HCT116 (cell line): ENCODE results near the gene TULP3. TPM values are rescaled to one million over a fixed set of nuclear protein-coding genes. Genes with fewer than 3 reads are reported as not detected.

ENCODE experiments used
- ATAC-seq: fragments of 200-7000 bp; cut with Tn5 transposase; 2 replicates; pipeline ENCODE4 v1.9.1; 2020; ENCODE audit warnings: mild to moderate bottlenecking, moderate library complexity
- BruUV-seq: library from RNA; stranded (reverse); fragments of 400-500 nt; replicated peaks from 2 replicates; lab custom pipeline; 2021; lab: Mats Ljungman, UMichigan
- CTCF ChIA-PET: fragments of 300-600 bp; sonication (Branson Sonifier 250); formaldehyde crosslinking; loops from one replicate; lab custom pipeline; 2021; ENCODE audit warnings: antibody characterized with exemption; lab: Charles Lee
- POLR2A ChIA-PET: fragments of 300-600, 350-600 bp; sonication (Branson Sonifier 250); formaldehyde crosslinking; loops from one replicate; lab custom pipeline; 2021; ENCODE audit warnings: antibody characterized with exemption; lab: Charles Lee
- RAD21 ChIA-PET, 2 experiments: fragments of 300-600 bp; sonication (Branson Sonifier 250); formaldehyde crosslinking; loops; one replicate each; lab custom pipeline; 2023; ENCODE audit warnings: low total read pairs in 2 of 2; ENCODE audit not compliant: uncharacterized antibody in 2 of 2, unreplicated experiment in 2 of 2, low non-redundant PET in 1 of 2; lab: Charles Lee
- DNase-seq: peaks from one replicate; pipeline ENCODE4 v3.0.0-alpha.2; 2010; ENCODE audit warnings: low read depth, low spot score
- H2AFZ ChIP-seq: fragments of 200-600 bp; shearing (Covaris generic), sonication (generic); 2 replicates; pipeline ENCODE4 v1.6.1; 2017; ENCODE audit warnings: low read depth, mixed run types, mixed read lengths, antibody characterized with exemption, low read length; ENCODE audit not compliant: poor library complexity, severe bottlenecking
- H3K27ac ChIP-seq: 2 replicates; pipeline ENCODE4 v1.5.1; 2012; ENCODE audit warnings: low read depth, low read length
- H3K27me3 ChIP-seq: fragments of 200-600 bp; sonication (generic); 2 replicates; pipeline ENCODE4 v1.6.1; 2016; ENCODE audit warnings: mixed run types, low read length, mixed read lengths; ENCODE audit not compliant: insufficient read depth
- H3K36me3 ChIP-seq, 2 experiments: fragments of 200-500 bp in 1 of 2; fragments of 200-600 bp in 1 of 2; sonication (Bioruptor generic) in 1 of 2; sonication (generic) in 1 of 2; 2 replicates each; pipeline versions ENCODE4 v1.5.1 to v1.6.1; 2014 to 2016; ENCODE audit warnings: low read length in 2 of 2, inconsistent platforms in 1 of 2, mixed read lengths in 1 of 2, mixed run types in 1 of 2; ENCODE audit not compliant: insufficient read depth in 2 of 2, control insufficient read depth in 1 of 2
- H3K4me1 ChIP-seq, 2 experiments: fragments of 200-600 bp in 1 of 2; sonication (generic) in 1 of 2; 2 replicates each; pipeline versions ENCODE4 v1.5.1 to v1.6.1; 2012 to 2017; ENCODE audit warnings: low read length in 2 of 2, inconsistent platforms in 1 of 2, mild to moderate bottlenecking in 1 of 2, mixed read lengths in 1 of 2, mixed run types in 1 of 2, moderate library complexity in 1 of 2; ENCODE audit not compliant: insufficient read depth in 2 of 2, control insufficient read depth in 1 of 2
- H3K4me2 ChIP-seq: fragments of 200-600 bp; sonication (generic); 2 replicates; pipeline ENCODE4 v1.6.1; 2017; ENCODE audit warnings: mixed run types, low read length, mixed read lengths
- H3K4me3 ChIP-seq, 2 experiments: fragments of 200-600 bp in 1 of 2; sonication (generic) in 1 of 2; replicated peaks in 1 of 2; 2 replicates each; pipeline ENCODE4 v1.5.1; 2011 to 2016; ENCODE audit warnings: low read length in 2 of 2, control low read depth in 1 of 2, low read depth in 1 of 2, mild to moderate bottlenecking in 1 of 2, mixed read lengths in 1 of 2, mixed run types in 1 of 2
- H3K79me2 ChIP-seq: fragments of 200-600 bp; sonication (generic); 2 replicates; pipeline ENCODE4 v1.6.1; 2017; ENCODE audit warnings: mild to moderate bottlenecking, mixed run types, low read length, moderate library complexity, mixed read lengths; ENCODE audit not compliant: insufficient read depth
- H3K9ac ChIP-seq: fragments of 200-600 bp; sonication (generic); 2 replicates; pipeline ENCODE4 v1.6.1; 2016; ENCODE audit warnings: low read length, mixed read lengths
- H3K9me2 ChIP-seq: fragments of 200-600 bp; sonication (generic), shearing (Covaris generic); 2 replicates; pipeline ENCODE4 v1.6.1; 2017; ENCODE audit warnings: mixed run types, mild to moderate bottlenecking, moderate library complexity; ENCODE audit not compliant: insufficient read depth
- H3K9me3 ChIP-seq, 2 experiments: fragments of 200-500 bp in 1 of 2; fragments of 200-600 bp in 1 of 2; sonication (Bioruptor generic) in 1 of 2; sonication (generic) in 1 of 2; 2 replicates each; pipeline ENCODE4 v1.6.1; 2014 to 2017; ENCODE audit warnings: low read length in 2 of 2, mixed read lengths in 2 of 2, inconsistent platforms in 1 of 2, low read depth in 1 of 2, mild to moderate bottlenecking in 1 of 2, mixed run types in 1 of 2, moderate library complexity in 1 of 2; ENCODE audit not compliant: control insufficient read depth in 1 of 2, insufficient read depth in 1 of 2
- H4K20me1 ChIP-seq: fragments of 200-600 bp; sonication (generic), shearing (Covaris generic); 2 replicates; pipeline ENCODE4 v1.6.1; 2017; ENCODE audit warnings: mixed run types, mild to moderate bottlenecking, moderate library complexity; ENCODE audit not compliant: insufficient read depth
- CBX3 ChIP-seq: IDR thresholded peaks from 2 replicates; pipeline ENCODE4 v1.6.1; 2012; ENCODE audit warnings: low read depth
- CTCF ChIP-seq, 3 experiments: fragments of 200-600 bp in 1 of 3; sonication (generic) in 1 of 3; IDR thresholded peaks in 2 of 3; conservative IDR thresholded peaks in 1 of 3; 2 replicates each; pipeline ENCODE4 v1.5.1; 2012 to 2017; ENCODE audit warnings: low read depth in 2 of 3, low read length in 2 of 3, antibody characterized with exemption in 1 of 3, borderline replicate concordance in 1 of 3, control low read depth in 1 of 3, mild to moderate bottlenecking in 1 of 3, mixed read lengths in 1 of 3, mixed run types in 1 of 3, moderate library complexity in 1 of 3; ENCODE audit not compliant: insufficient read depth in 1 of 3
- EGR1 ChIP-seq: IDR thresholded peaks from 2 replicates; pipeline ENCODE4 v1.6.1; 2012; ENCODE audit warnings: low read depth
- ELF1 ChIP-seq: IDR thresholded peaks from 2 replicates; pipeline ENCODE4 v1.6.1; 2012; ENCODE audit warnings: low read depth, borderline replicate concordance
- EZH2 ChIP-seq: fragments of 200-600 bp; sonication (generic); IDR thresholded peaks from 2 replicates; pipeline ENCODE4 v1.6.1; 2017; ENCODE audit warnings: antibody characterized with exemption, mixed run types
- MAX ChIP-seq: IDR thresholded peaks from 2 replicates; pipeline ENCODE4 v1.6.1; 2012
- POLR2AphosphoS5 ChIP-seq: IDR thresholded peaks from 2 replicates; pipeline ENCODE4 v1.6.1; 2011; ENCODE audit warnings: mild to moderate bottlenecking, low read depth, low read length, moderate library complexity
- RAD21 ChIP-seq: IDR thresholded peaks from 2 replicates; pipeline ENCODE4 v1.6.1; 2012; ENCODE audit warnings: low read depth, mild to moderate bottlenecking
- SIN3A ChIP-seq: IDR thresholded peaks from 2 replicates; pipeline ENCODE4 v1.6.1; 2012; ENCODE audit warnings: low read depth
- SRF ChIP-seq: IDR thresholded peaks from 2 replicates; pipeline ENCODE4 v1.6.1; 2012; ENCODE audit warnings: low read depth
- TCF7L2 ChIP-seq: IDR thresholded peaks from 2 replicates; pipeline ENCODE4 v1.7.0; 2011; ENCODE audit warnings: borderline replicate concordance, inconsistent platforms; ENCODE audit not compliant: insufficient read depth, insufficient read length; ENCODE audit errors: extremely low read depth
- YY1 ChIP-seq: IDR thresholded peaks from 2 replicates; pipeline ENCODE4 v1.6.1; 2011; ENCODE audit warnings: low read length, low read depth, moderate library complexity, mild to moderate bottlenecking; ENCODE audit not compliant: insufficient replicate concordance; ENCODE audit errors: extremely low read depth
- ZBTB33 ChIP-seq: IDR thresholded peaks from 2 replicates; pipeline ENCODE4 v1.6.1; 2011; ENCODE audit warnings: mild to moderate bottlenecking, low read length, moderate library complexity; ENCODE audit not compliant: insufficient replicate concordance; ENCODE audit errors: extremely low read depth
- ZFX ChIP-seq: fragments of 450-650 bp; IDR thresholded peaks from 2 replicates; pipeline ENCODE4 v1.6.1; 2017
- ZNF274 ChIP-seq: fragments of 200-500 bp; sonication (Bioruptor generic); IDR thresholded peaks from 2 replicates; pipeline ENCODE4 v1.6.1; 2014; ENCODE audit warnings: mild to moderate bottlenecking, low read depth, low read length, inconsistent platforms
- intact Hi-C: fragments of 100-400 bp; cut with micrococcal nuclease; formaldehyde crosslinking; loops from 2 replicates; pipeline ENCODE4 v1.10.0; 2022
- total RNA-seq: library from RNA; stranded (reverse); gene quantifications from one replicate; pipeline ENCODE4 v1.2.1, GENCODE V29; 2021; ENCODE audit not compliant: unreplicated experiment

TULP3 gene
- total RNA-seq, 1 experiment from 2014 or later: 21.3 TPM

GRCh38 chr12:2982361-2982760 is 91.7 kb downstream of the TULP3 start (continued):
- TF ChIP-seq RAD21 (no peak), YY1 (no peak)

- no peaks in the 10 kb centered on the region for H3K9me2 ChIP-seq
- DNase-seq: no peak
- peaks cover 47% of the 10 kb centered on the region for H3K79me2 ChIP-seq
- H4K20me1 ChIP-seq: no peaks in the 10 kb centered on the region
- no peak overlapping the region for H2AFZ ChIP-seq
- POLR2A ChIA-PET: no interaction called here
- BruUV-seq: no TSS peak
- RAD21 ChIA-PET: interaction anchor here in 1 of 2 experiments (0.6 kb wide), 1 partner anchor 12 kb away, joined by 4 read pairs; no protein-coding TSS in a partner anchor
- ATAC-seq: no peak
- no peaks in the 10 kb centered on the region for H3K4me1 ChIP-seq
- H3K27ac ChIP-seq: no peak overlapping the region
- no peak for TF ChIP-seq POLR2AphosphoS5
- TF ChIP-seq EZH2: no peak
- no peak for TF ChIP-seq ZFX
- TF ChIP-seq CTCF (IDR thresholded peaks at IDR 0.05 in 2 of 3, conservative IDR thresholded peaks at IDR 0.05 in 1 of 3; ENCODE audit: borderline replicate concordance in 1 of 3, insufficient read depth in 1 of 3, low read depth in 2 of 3, low read length in 2 of 3): no peak
- TF ChIP-seq TCF7L2: no peak
- no peak for TF ChIP-seq SRF
- TF ChIP-seq ZBTB33: no peak
- TF ChIP-seq ZNF274: no peak
- TF ChIP-seq YY1: no peak
- no peak for TF ChIP-seq ELF1
- TF ChIP-seq SIN3A: no peak
- no peak for TF ChIP-seq CBX3
- no peak for TF ChIP-seq EGR1
- no peak for TF ChIP-seq MAX
- CTCF ChIA-PET: no interaction called here
- H3K4me2 ChIP-seq: no peak overlapping the region
- H3K9me3 ChIP-seq: no peaks in the 10 kb centered on the region
- H3K9ac ChIP-seq: no peak overlapping the region
- peaks cover 0 to 17% of the 10 kb centered on the region in 2 experiments; a peak in 1 of 4 replicates for H3K36me3 ChIP-seq
- intact Hi-C loops: no loop called here
- no peak overlapping the region for H3K4me3 ChIP-seq
- no peaks in the 10 kb centered on the region for H3K27me3 ChIP-seq
Measured at GRCh38 chr12:2984249-2984648, 93.6 kb downstream of the TULP3 start.
